Neural progenitor cell (in vitro differentiated cells): Measurements from ENCODE around the gene SLC4A7.

Source experiments
- CTCF ChIP-seq: fragments of 200-600 bp; sonication (generic); IDR thresholded peaks from 2 replicates; pipeline ENCODE4 v1.5.1; 2017; ENCODE audit warnings: antibody characterized with exemption, mild to moderate bottlenecking
- EZH2 ChIP-seq: fragments of 200-600 bp; sonication (generic); IDR thresholded peaks from 2 replicates; pipeline ENCODE4 v1.6.1; 2017; ENCODE audit warnings: antibody characterized with exemption, mild to moderate bottlenecking, moderate library complexity
- EZH2phosphoT487 ChIP-seq: fragments of 200-600 bp; sonication (generic); IDR thresholded peaks from 2 replicates; pipeline ENCODE4 v1.6.1; 2017; ENCODE audit warnings: antibody characterized with exemption

GRCh38 chr3:27494784-27495183, 10.6 kb upstream of the SLC4A7 start:
- TF ChIP-seq CTCF (no peak), EZH2phosphoT487 (no peak), EZH2 (no peak)
